MM.1S (cell line): ENCODE results near the gene PCDHGB5.

Experiments
- CTCF ChIP-seq: fragments of 300-600 bp; sonication (generic); IDR thresholded peaks from 2 replicates; pipeline ENCODE4 v1.5.1; 2016; ENCODE audit warnings: antibody characterized with exemption, low read length, mixed read lengths
- EZH2 ChIP-seq: fragments of 300-600 bp; sonication (generic); optimal IDR thresholded peaks from 2 replicates; pipeline ENCODE3; 2017; ENCODE audit warnings: low read depth, mild to moderate bottlenecking, antibody characterized with exemption, low read length, mixed read lengths
- EZH2phosphoT487 ChIP-seq: fragments of 300-600 bp; sonication (generic); IDR thresholded peaks from 2 replicates; pipeline ENCODE4 v1.6.1; 2018; ENCODE audit warnings: antibody characterized with exemption, low read length

GRCh38 chr5:141356133-141356532, 41.6 kb upstream of the PCDHGB5 start:
- TF ChIP-seq CTCF, result no peak
- no peak for TF ChIP-seq EZH2
- TF ChIP-seq EZH2phosphoT487, result no peak
